GM21619 (cell line): Measurements from ENCODE around the gene CST4.
A peak's percentile ranks its signal among the peaks of the same experiment; 100 is the strongest.
"Not testable (repeated sequence)": the region's sequence is repeated elsewhere in the genome, so short reads cannot be mapped to it uniquely, and the experiment has no call there.

Experiments
- ATAC-seq: cut with Tn5 transposase; IDR thresholded peaks from one replicate; pipeline ENCODE4 v1.9.1; 2021; ENCODE audit not compliant: unreplicated experiment

The CST4 gene, protein sequence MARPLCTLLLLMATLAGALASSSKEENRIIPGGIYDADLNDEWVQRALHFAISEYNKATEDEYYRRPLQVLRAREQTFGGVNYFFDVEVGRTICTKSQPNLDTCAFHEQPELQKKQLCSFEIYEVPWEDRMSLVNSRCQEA

DNA sequence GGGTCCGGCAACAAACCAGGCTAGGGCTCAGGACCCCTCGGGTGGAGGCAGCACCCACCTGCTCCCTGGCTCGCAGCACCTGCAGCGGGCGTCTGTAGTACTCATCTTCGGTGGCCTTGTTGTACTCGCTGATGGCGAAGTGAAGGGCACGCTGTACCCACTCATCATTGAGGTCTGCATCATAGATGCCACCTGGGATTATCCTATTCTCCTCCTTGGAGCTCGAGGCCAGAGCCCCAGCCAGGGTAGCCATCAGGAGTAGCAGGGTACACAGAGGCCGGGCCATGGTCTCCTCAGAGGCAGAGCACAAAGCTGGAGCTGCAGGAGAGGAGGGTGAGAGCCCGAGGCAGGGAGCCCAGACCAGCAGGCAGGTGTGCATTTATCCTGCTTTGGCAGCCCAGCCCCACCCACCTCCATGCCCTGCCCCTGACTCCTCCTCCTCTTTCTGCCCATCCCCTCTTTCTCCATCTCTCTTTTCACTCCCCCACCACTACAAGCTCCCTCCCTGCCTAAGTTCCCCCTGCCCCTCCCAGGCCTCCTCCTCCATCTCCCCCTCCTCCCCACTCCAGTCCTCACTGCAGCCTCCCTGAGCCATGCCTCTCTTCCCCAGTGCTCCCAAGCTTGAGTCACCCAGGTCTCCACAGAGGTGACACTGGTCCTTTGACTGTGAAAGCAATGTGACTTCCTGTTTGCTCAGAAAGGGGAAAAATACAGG lies at the start of gene CST4:
CST4 (minus strand) TSS at position 355 of the 715 bp plus-strand sequence; CDS start at position 286, 69 bp downstream.
- not testable (repeated sequence) for ATAC-seq

DNA sequence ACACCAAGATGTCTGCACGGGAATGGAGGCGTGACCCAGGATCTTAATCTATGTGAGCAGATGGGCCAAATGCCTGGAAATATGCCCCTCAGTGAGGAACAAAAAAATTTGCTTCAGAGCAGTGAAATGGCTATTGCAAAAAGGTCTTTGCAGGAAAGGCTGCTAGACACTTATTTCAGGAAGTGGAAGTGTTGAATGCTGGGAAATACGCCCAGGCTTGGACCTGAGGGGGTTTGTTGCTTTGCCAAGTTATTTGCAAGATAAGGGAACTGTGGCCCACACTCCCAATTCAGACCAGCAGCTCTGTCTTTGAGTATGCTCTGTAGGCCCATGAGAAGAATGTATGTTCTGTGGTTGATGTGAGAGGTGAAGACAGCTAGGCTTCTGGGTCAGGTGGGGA lies 46.6 kb upstream of the CST4 start:
- not testable (repeated sequence) for ATAC-seq

DNA sequence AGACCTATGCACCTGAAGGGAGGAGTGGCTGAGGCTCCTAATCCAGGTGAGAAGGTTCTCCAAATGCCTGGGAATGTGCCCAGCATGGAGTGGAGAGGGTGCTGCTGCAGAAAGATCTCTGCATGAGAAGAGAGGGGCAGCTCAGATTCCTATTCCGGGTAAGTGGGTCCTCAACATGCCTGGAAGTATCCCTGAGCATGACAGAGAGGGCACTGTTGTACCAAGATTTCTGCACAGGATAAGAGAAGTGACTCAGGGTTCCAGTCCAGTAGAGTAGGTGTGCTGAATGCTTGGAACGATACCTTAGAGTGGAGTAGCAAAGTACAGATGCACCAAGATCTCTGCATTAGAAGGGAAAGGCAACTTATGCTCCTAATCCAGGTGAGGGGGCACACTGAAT lies 46.1 kb upstream of the CST4 start:
- not testable (repeated sequence) for ATAC-seq

DNA sequence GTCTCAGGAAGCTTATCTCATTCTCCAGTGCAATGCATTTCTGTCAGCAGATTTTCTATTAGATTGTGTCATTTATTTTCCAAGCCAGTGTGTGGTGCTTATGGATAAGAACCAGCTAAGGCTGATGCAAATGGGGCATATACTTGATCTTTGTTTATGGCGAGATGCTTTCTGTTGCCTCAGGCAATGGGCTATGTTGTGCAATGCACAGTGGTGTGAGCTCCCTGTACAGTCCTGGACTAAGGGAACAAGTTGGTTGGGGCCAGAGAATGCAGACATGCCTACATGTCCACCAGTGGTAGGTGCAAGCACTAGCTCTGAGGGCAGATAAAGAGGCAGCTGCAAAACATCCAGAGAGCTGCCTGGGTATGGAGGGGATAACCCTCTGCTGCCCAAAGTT lies 45.6 kb upstream of the CST4 start:
- not testable (repeated sequence) for ATAC-seq

DNA sequence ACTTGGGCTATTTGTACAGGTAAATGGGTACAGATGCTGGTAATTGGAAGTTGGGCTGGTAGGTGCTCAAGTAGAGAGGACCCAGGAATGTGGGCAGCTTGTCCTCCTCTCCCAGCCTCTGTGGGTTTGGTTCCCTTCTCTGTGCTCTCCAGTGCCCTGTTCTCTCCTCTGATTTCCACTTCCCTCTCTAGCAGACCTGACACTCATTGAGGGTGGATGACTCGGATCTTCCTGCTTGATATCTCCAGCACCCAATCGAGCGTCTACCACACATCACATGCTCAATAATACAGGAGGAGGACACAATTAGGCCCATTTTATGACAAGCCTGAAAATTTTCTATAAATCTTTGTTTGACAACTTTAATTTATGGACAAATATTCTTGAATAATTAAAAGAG lies 38.2 kb upstream of the CST4 start:
- no peak for ATAC-seq

DNA sequence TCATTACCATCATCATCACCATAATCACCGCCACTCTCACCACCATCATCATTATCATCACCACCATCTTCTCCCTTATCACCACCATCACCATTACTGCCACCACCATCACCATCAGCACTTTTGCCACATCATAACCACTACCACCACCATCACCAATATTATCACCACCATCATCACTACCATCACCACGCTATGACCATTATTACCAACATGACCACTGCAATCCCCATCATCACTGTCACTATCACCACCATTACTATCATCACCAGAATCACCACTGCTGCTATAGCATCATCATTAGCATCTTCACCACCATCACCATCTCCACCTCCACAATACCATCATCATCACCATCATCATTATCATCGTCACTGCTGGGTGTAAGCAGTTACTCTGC lies 36.3 kb upstream of the CST4 start:
- no peak for ATAC-seq

DNA sequence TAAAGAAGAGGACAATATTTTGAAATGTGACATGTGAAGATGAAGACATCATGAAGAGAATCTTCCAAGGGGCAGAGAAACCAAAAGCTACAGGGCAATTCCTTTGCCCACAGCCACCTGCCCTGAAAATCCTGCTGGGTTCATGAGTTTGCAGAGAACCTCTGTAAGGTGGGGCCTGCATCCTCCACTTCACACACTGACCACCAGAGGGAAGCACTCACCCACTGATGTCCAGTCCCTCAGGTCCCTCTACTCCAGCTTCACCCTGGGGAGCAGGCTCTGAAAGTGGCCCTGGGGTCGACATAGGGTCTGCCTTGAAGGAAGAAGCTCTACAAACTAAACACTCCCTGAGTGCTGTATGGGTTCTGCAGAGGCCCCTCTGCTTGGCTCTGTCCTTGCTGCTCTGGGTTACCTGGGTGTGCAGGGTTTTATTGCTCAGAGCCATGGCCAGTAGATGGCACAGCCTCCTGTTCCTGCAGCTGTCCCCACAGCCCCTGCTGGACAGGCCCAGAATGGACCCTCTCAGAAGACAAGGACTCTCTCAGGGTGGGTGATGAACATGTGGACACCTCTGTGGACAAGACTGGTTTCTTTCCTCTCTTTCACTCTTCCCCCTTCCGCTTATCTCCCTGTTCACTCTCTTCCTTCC lies 34.9 kb upstream of the CST4 start:
- ATAC-seq, result peak; percentile 61

DNA sequence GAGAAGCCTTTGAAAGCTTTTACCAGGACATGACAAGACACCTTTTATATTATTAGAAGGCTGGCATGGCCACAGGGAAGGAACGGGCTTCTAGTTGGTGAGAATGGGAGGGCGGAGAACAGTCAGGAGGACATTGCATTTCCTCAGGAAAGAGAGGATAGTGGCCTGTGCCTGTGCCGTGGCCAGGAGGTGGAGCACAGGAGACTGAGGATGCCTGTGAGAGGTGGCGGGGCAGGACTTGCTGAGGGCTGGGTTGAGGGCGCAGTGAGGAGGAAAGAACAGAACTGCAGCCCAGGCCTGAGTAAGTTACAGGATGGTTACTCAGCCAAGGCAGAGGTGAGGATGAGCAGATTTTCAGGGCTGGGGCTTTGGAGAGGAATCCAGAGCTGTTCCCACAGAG lies 34.0 kb upstream of the CST4 start:
- not testable (repeated sequence) for ATAC-seq

DNA sequence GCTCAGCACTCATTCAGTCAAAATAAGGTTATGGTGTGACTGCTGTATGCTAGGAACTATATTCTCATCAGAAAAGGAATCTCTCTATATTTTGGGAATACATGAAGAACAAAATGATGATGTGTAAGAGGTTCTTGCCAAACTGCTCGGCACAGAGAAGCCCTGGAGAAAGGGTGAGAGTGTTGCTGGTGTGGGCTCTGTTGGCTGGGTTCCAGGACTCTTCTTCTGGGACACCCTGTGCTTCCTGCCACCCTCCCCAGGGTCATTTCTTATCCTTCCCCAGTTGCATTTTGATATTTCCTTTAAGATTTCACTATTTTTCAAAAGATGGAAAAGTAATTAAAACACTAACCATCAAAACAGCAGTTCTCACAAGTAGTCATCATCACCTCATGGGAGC lies 33.1 kb upstream of the CST4 start:
- no peak for ATAC-seq

DNA sequence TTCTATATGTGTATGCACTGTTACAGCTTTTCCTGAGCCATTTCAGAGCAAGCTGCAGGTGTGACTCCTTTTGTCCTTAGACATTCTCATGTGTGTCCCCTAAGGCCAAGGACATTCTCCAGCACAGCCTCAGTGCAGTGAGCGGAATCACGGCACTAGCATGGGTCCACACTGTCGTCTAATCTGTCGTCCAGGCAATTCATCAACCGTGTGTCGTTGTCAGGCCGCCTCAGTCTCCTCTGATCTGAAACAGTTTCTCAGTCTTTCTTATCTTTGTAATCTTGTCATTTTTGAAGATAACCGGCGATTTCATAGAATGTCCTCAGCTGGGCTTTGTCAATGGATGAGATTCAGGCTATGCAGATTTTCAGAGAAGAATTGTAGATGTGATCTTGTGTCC lies 30.5 kb upstream of the CST4 start:
- ATAC-seq, result not testable (repeated sequence)

DNA sequence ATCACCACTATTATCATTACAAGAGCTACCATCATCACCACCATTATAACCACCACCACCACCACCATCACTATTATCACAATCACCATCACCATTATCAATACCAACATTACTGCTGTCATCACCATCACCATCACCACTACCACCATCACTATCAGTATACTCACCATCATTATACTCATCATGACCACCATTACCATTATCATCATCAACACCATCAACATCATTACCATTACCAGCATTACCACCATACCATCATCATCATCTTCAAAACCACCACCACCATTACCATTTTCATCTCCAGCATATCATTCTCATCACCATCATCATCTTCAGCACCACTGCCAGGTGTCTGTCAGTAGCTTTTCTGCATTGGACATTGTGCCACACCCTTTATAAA lies 22.9 kb upstream of the CST4 start:
- ATAC-seq, result not testable (repeated sequence)

DNA sequence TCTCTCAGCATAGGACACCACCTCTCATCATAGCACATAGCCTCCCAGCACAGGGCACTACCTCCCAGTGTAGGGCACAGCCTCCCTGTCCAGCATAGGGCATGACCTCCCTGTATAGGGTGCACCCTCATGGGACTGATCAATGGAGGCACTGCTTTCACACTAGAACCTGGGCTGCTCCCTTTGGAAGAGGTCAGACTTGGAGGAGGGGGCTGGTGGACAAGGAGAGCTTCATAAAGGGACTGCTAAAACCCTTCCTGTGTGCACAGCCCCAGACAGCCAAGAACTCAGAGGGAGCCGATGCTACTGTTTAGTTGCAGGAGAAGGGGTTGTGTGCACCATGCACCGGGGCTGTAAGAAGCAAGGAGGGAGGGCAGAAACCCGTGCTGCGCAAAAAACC lies 21.9 kb upstream of the CST4 start:
- ATAC-seq, result no peak

DNA sequence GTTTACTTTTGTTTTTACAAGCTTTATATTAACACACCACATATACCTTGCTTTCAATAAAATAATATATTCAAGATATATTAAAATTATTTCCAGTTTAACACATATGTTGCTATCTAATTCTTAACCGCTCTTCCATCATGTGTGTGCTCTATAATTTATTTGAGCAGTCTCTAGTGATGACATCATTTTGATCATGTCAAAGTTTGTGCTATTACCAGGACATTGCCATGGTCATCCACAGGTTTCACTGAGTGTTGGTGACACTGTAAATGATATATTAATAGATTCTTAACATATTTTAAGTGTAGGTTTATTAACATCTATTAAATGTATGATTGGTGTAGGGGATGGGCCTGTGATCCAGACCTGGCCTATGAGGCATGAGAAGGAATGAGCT lies 17.1 kb upstream of the CST4 start:
- no peak for ATAC-seq

DNA sequence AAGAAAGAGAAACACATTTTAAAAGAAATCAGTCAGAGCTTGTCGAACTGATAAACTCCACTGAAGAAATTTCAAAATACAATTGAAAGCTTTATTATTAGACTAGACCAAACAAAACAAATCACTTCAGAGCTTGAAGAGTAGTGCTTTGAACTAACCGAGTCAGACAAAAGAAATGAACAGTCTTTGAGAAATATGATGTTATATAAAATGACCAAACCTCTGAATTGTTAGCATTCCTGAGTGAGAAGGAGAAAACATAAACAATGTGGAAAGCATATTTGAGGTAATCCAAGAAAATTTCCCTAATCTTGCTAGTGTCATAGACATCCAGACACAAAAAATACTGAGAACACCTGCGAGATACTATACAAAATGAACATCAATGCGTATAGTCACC lies 13.2 kb upstream of the CST4 start:
- no peak for ATAC-seq

DNA sequence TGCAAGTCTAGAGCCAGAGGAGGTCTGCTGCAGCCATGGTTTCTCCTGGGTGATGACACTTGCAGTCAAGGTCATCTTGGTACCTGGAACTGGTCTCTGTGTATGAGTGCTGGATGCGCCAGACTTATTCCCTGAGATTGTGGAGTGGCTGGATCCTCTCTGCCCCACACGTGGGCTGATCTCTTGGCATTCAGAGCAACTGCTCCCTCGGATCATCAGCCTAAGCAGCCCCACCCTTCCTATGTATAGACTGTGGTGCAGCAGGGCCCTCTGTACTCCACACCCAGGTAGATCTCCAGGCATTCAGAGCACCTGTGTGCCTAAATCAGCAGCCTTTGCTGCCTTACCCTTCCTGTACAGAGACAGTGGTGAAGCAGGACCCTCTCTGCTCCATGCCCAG lies 12.1 kb upstream of the CST4 start:
- ATAC-seq, result no peak

DNA sequence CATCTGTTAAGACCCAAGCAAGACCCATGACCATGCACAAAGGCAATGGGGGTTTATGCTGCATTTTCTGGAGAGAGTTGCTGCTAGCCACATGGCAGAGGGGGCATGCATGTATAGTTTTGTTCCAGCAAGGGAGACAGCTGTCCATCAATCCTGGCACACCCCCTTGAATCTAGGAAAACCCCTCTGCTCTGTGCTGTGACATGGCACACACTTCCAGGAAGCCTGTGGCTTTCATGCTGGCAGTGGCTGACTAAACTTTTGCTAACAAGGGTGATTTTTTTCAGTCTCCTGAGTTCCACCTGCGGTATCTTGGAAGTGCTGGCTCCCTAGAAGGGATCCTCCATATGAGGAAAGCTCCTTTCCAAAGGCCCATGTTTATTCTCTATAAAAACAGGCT lies 9.1 kb upstream of the CST4 start:
- ATAC-seq, result no peak

DNA sequence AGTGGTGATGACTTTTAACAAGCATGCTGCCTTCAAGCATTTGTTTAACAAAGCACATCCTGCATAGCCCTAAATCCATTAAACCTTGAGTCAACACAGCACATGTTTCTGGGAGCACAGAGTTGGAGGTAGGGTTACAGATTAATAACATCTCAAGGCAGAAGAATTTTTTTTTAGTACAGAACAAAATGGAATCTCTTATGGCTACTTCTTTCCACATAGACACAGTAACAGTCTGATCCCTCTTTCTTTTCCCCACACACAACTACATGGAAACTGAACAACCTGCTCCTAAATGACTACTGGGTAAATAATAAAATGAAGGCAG lies 6.2 kb upstream of the CST4 start:
- not testable (repeated sequence) for ATAC-seq

DNA sequence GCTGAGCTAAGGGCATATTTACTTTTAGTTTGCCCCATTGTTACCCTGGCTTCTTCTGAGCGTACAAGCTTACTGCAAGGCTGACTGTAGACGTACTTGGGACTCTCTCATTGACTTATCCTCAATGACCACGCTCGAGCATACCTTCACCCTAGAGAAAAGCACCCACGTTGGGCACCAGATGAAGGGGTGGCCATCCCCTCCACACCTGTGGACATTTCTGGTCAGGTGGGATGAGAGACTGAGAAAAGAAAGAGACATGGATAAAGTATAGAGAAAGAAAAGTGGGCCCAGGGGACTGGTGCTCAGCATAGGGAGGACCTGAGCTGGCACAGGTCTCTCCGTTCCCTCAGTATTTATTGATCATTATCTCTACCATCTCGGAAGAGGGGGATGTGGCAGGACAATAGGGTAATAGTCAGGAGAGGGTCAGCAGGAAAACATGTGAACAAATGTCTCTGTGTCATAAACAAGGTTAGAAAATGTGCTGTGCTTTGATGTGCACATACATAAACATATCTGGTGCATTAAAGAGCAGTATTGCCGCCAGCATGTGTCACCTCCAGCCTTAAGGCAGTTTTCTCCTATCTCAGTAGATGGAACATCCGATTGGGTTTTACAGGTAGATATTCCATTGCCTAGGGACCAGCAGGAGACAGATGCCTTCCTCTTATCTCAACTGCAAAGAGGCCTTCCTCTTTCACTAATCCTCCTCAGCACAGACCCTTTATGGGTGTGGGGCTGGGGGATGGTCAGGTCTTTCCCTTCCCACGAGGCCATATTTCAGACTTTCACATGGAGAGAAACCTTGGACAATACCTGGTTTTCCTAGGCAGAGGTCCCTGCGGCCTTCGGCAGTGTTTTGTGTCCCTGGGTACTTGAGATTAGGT lies 5.6 kb upstream of the CST4 start:
- ATAC-seq, result not testable (repeated sequence)

DNA sequence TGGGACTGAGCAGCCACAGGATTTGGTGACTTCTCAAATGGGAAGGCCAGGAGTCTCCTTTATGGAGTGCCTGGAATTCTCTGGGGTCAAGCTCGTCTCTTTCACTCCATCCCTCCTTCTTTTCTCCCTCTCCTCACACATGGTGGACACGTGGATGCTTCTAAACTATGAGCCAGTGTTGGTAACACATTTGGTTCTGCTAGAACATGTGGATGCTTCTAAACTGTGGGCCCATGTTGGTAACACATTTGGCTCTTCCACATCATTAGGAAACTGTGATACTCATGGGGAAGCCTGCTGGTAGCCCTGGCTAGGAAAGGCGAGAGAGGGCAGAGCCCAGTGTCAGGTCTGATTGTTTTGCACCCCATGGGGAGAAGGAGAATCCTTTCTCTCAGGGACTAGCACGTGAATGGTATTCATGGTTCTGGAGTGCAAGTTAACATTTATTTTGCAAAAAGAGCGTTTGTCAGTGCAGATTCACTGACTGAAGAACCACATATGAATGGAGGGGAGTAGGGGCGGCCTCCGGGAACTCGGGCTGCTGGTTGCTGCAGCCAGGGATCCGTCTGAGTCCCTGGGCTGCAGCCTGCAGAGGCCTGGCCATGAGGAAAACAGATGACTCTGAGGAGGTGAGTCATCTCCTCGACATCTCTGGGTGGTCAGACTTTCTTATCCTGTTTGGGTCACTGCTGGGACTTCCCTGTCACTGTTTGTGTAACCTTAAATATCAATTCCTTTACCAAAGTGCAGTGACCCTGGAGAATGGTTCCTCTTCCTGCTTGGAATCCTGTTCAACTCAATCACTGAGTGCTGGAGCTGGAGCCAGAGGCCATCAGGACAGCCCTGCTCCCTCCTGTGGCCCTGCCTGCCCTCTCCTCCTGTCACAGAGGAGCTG lies 4.1 kb upstream of the CST4 start:
- ATAC-seq, result not testable (repeated sequence)

DNA sequence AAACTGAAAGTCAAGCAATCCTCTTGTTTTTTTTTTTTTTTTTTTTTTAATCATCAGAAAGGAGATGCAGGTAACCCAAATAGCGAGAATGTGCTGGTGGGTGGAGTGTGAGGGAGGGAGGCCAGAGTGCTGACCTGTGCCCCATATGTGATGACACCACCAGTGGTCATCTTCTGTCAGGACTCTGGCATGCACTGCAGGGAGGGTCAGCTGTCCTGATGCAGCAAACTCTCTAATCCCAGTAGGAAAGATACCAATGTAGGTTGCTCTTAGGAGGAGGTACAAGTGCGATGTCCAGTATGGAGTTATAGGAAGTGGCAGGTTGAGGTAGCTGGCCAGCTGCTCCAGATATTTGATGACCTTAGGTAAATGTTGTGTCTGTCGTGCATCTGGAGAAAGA lies 2.8 kb upstream of the CST4 start:
- no peak for ATAC-seq

DNA sequence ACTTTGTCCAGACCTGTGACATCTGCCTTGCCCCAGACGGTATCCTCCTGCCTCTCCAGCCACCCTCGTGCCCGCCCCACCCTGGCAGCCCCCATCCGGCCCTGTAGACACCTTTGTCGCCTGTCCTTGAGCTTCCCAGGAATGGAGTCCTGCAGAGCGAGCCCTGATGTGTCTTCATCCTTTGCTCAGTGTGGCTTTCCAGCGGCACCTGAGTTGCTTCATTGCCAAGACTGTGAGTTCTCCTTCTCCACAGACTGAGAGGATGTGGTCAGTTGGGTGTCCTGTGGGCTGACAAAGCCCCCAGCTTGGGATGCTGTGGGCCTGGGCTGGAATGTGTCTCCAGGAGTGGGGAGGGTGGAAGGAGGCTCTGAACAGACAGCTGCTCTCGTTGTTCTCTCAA lies 1.7 kb upstream of the CST4 start:
- no peak for ATAC-seq
